H1 (cell line): ENCODE data around the gene RMND1. TPM values are rescaled to one million over a fixed set of nuclear protein-coding genes. Genes with fewer than 3 reads are reported as not detected.

Source experiments
- BRCA1 ChIP-seq: IDR thresholded peaks from 2 replicates; pipeline ENCODE4 v1.6.1; 2012; ENCODE audit warnings: low read depth, low read length, improper control_type of control experiment
- POLR2AphosphoS5 ChIP-seq: IDR thresholded peaks from 2 replicates; pipeline ENCODE4 v1.6.1; 2011; ENCODE audit warnings: low read depth, low read length
- RFX5 ChIP-seq: IDR thresholded peaks from 2 replicates; pipeline ENCODE4 v1.6.1; 2011; ENCODE audit warnings: low read depth, low read length, improper control_type of control experiment, borderline replicate concordance
- YY1 ChIP-seq: IDR thresholded peaks from 2 replicates; pipeline ENCODE4 v1.6.1; 2011; ENCODE audit warnings: low read depth, mild to moderate bottlenecking, low read length
- polyA plus RNA-seq, 7 experiments: library from polyadenylated mRNA; depleted of rRNA in 3 of 7; stranded (reverse) in 5 of 7; unstranded in 2 of 7; fragments of >200 nt in 5 of 7; fragments of 200-250 nt in 2 of 7; gene quantifications; 1 replicate in 5 of 7; 2 replicates in 1 of 7; 4 replicates in 1 of 7; pipeline versions ENCODE4 v1.2.1 to v1.2.3, GENCODE V29; 2011 to 2013; ENCODE audit warnings: missing spikeins in 2 of 7, mixed read lengths in 2 of 7
- total RNA-seq: library from RNA; stranded (reverse); fragmentation: NEBNext Ultra II Directional; extraction: Animal tissue kit (Norgen Biotek cat#: 25700); gene quantifications from 2 replicates; pipeline ENCODE4 v1.2.1, GENCODE V29; 2021
- TF ChIP-seq, protein P1 (sequence below): IDR thresholded peaks from 2 replicates; pipeline ENCODE4 v1.6.1; 2011; ENCODE audit warnings: low read depth, mild to moderate bottlenecking, low read length; ENCODE audit not compliant: insufficient read depth

Gene RMND1
- total and polyA plus RNA-seq, 2 of the 8 experiments (the other 6 are each of a cell fraction or from before 2014, with no cell fraction given), result 7.3 to 21.9 TPM

DNA sequence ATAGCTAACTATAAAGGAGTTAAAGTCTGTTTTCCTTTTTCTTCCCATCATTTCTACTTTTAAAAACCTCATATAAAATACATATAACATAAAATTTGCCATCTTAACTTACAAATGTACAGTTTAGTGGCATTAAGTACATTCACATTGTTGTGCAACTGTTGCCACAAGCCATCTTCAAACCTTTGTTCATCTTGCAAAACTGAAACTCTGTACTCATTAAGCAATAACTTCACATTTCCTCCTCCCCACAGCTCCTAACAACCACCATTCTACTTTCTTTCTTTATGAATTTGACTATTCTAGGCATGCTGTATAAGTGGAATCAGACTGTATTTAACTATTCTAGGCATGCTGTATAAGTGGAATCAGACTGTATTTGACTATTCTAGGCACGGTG lies 46.4 kb upstream of the RMND1 start (continued):
- TF ChIP-seq POLR2AphosphoS5 (no peak), BRCA1 (no peak), YY1 (no peak), RFX5 (no peak)
- TF ChIP-seq, protein P1, sequence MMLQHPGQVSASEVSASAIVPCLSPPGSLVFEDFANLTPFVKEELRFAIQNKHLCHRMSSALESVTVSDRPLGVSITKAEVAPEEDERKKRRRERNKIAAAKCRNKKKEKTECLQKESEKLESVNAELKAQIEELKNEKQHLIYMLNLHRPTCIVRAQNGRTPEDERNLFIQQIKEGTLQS, result no peak
- TF ChIP-seq, all 59 proteins: peak for 0
